Retinal pigment epithelial cell (primary cell): Measurements from ENCODE around the gene CGREF1.

ENCODE experiments used
- DNase-seq: peaks from one replicate; pipeline ENCODE4 v3.0.0-alpha.2; 2010; ENCODE audit warnings: low read depth
- H3K4me3 ChIP-seq: 2 replicates; pipeline ENCODE4 v1.5.1; 2011; ENCODE audit warnings: mild to moderate bottlenecking, low read length, control low read depth, moderate library complexity
- CTCF ChIP-seq: conservative IDR thresholded peaks from 2 replicates; pipeline ENCODE4 v1.5.1; 2011; ENCODE audit warnings: low read depth, low read length, control low read depth, inconsistent platforms

CGREF1 gene

GRCh38 chr2:27054721-27055120 lies 64.2 kb downstream of the CGREF1 start:
- TF ChIP-seq CTCF, result no peak
- no peak overlapping the region for H3K4me3 ChIP-seq
- no peak for DNase-seq

- no peak overlapping the region for H3K4me3 ChIP-seq
- TF ChIP-seq CTCF, result no peak
- no peak for DNase-seq
Observed at GRCh38 chr2:27053776-27054175, 65.2 kb downstream of the CGREF1 start.

- no peak for TF ChIP-seq CTCF
- no peak for DNase-seq
- H3K4me3 ChIP-seq, result no peak overlapping the region
Observed at GRCh38 chr2:27053321-27053720, 65.6 kb downstream of the CGREF1 start.

- no peak for DNase-seq
- H3K4me3 ChIP-seq, result peak overlapping the region; percentile 88
- TF ChIP-seq CTCF, result no peak
Observed at GRCh38 chr2:27051902-27052645, 66.9 kb downstream of the CGREF1 start.

- TF ChIP-seq CTCF, result no peak
- peak; percentile 55 for DNase-seq
- peak within 1 kb of the TSS; percentile 88 for H3K4me3 ChIP-seq
Observed at GRCh38 chr2:27050996-27051901, 67.7 kb downstream of the CGREF1 start, which contains the start of gene AGBL5. TSS of gene AGBL5 (plus strand) at chr2:27051668. CDS start at chr2:27052959, 1,291 bp downstream.
